Panc1 (cell line): ENCODE data around the gene ZNF107. TPM values are rescaled to one million over a fixed set of nuclear protein-coding genes. Genes with fewer than 3 reads are reported as not detected.

ENCODE experiments used
- ATAC-seq: fragments of 200-7000 bp; cut with Tn5 transposase; 2 replicates; pipeline ENCODE4 v1.9.1; 2020; ENCODE audit warnings: mild to moderate bottlenecking, moderate library complexity
- BruUV-seq: library from RNA; stranded (reverse); fragments of 400-500 nt; replicated peaks from 2 replicates; lab custom pipeline; 2021; lab: Mats Ljungman, UMichigan
- CTCF ChIA-PET: fragments of 300-600 bp; sonication (Branson Sonifier 250); formaldehyde crosslinking; loops from one replicate; lab custom pipeline; 2022; ENCODE audit warnings: antibody characterized with exemption; lab: Charles Lee
- POLR2A ChIA-PET: fragments of 300-600 bp; sonication (Branson Sonifier 250); formaldehyde crosslinking; loops from one replicate; lab custom pipeline; 2022; ENCODE audit warnings: antibody characterized with exemption; lab: Charles Lee
- DNase-seq: peaks from one replicate; pipeline ENCODE4 v3.0.0-alpha.2; 2010; ENCODE audit warnings: low read depth, low spot score
- H3K27ac ChIP-seq: 2 replicates; pipeline ENCODE4 v1.5.1; 2011; ENCODE audit warnings: mild to moderate bottlenecking, low read length, inconsistent platforms
- H3K27me3 ChIP-seq: fragments of 200-500 bp; sonication (Bioruptor generic); 2 replicates; pipeline ENCODE4 v1.6.0; 2014; ENCODE audit warnings: low read length, inconsistent platforms; ENCODE audit not compliant: control insufficient read depth, insufficient read depth
- H3K36me3 ChIP-seq: fragments of 200-500 bp; sonication (Bioruptor generic); 2 replicates; pipeline ENCODE4 v1.5.1; 2014; ENCODE audit warnings: inconsistent platforms, mild to moderate bottlenecking, low read length, moderate library complexity; ENCODE audit not compliant: control insufficient read depth, insufficient read depth
- H3K4me1 ChIP-seq: 2 replicates; pipeline ENCODE4 v1.5.1; 2011; ENCODE audit warnings: inconsistent platforms, mild to moderate bottlenecking, low read length, moderate library complexity; ENCODE audit not compliant: control insufficient read depth, insufficient read depth
- H3K4me3 ChIP-seq, 2 experiments: 2 replicates each; pipeline ENCODE4 v1.5.1; 2011 to 2012; ENCODE audit warnings: low read depth in 2 of 2, low read length in 2 of 2, mild to moderate bottlenecking in 2 of 2, inconsistent platforms in 1 of 2, moderate library complexity in 1 of 2
- H3K9me3 ChIP-seq: fragments of 200-500 bp; sonication (Bioruptor generic); 2 replicates; pipeline ENCODE4 v1.5.1; 2014; ENCODE audit warnings: low read depth, mild to moderate bottlenecking, inconsistent platforms, low read length, moderate library complexity; ENCODE audit not compliant: control insufficient read depth, insufficient read depth
- POLR2AphosphoS5 ChIP-seq: IDR thresholded peaks from 2 replicates; pipeline ENCODE4 v1.6.1; 2012; ENCODE audit warnings: mild to moderate bottlenecking, low read depth, low read length, moderate library complexity
- SIN3A ChIP-seq: IDR thresholded peaks from 2 replicates; pipeline ENCODE4 v1.6.1; 2012; ENCODE audit warnings: low read depth, mild to moderate bottlenecking, low read length, moderate library complexity, borderline replicate concordance; ENCODE audit not compliant: insufficient read depth
- TCF7L2 ChIP-seq: IDR thresholded peaks from 2 replicates; pipeline ENCODE4 v1.6.1; 2011; ENCODE audit warnings: mild to moderate bottlenecking, low read depth, low read length, inconsistent platforms
- in situ Hi-C: cut with HindIII; loops from 2 replicates; pipeline ENCODE4 v1.10.0; 2016; ENCODE audit warnings: low sequenced_read_pairs, low pct_unique_long_range_greater_than_20kb
- intact Hi-C: fragments of 100-400 bp; cut with micrococcal nuclease; formaldehyde crosslinking; loops from one replicate; pipeline ENCODE4 v1.10.0; 2022; ENCODE audit not compliant: unreplicated experiment
- total RNA-seq: library from RNA; stranded (reverse); gene quantifications from one replicate; pipeline ENCODE4 v1.2.1, GENCODE V29; 2021; ENCODE audit not compliant: unreplicated experiment
- TF ChIP-seq, protein P1 (sequence below): fragments of 450-650 bp; IDR thresholded peaks from 2 replicates; pipeline ENCODE4 v1.5.1; 2017; ENCODE audit warnings: mild to moderate bottlenecking
- TF ChIP-seq, protein P2 (sequence below), 2 experiments: IDR thresholded peaks; 2 replicates each; pipeline ENCODE4 v1.6.1; 2011 to 2012; ENCODE audit warnings: low read depth in 2 of 2, control low read depth in 1 of 2, low read length in 1 of 2, mild to moderate bottlenecking in 1 of 2, moderate library complexity in 1 of 2; ENCODE audit not compliant: insufficient read depth in 1 of 2

Gene ZNF107
- total RNA-seq, 1 experiment from 2014 or later = 11.1 TPM

DNA sequence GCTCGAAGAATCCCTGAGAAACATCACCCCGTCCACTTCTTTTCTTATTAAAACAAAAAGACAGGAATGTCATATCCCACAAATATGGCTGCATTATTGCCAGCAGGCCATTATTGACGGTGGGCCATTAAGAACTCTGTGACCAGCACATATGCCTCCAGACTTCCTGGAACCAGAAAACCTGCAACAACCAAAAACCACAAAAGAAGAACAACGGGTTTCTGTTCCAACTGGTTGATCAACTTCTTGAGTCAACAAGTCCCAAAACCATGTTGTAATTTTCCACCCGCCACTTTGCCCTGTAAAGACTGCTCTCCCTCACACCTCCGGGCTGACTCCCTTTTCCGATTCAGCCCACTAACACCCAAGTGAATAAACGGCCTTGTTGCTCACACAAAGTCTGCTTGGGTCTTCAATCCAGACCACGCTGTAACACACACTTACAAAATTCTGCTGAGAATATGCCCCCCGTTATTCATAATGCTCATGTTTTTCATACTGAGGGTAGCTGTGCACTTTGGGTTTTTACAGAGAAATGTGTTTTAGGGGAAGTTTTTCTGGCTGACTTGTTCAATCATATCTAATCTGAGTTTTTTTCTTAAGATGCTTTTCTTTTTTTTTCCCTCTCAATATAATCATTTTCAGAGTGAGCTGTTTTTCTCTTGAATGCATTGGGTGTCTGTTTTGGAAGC, 20.7 kb downstream of the ZNF107 start:
- intact Hi-C loops = no loop called here
- Histone ChIP-seq H3K4me3 (no peak overlapping the region), H3K9me3 (peaks cover 12% of the 10 kb centered on the region; the same call in 1 of the 2 replicates), H3K4me1 (no peaks in the 10 kb centered on the region), H3K36me3 (peaks cover 11% of the 10 kb centered on the region; the same call in 1 of the 2 replicates), H3K27me3 (no peaks in the 10 kb centered on the region), H3K27ac (no peak overlapping the region)
- DNase-seq (no peak), ATAC-seq (no peak)
- BruUV-seq = TSS peak; percentile 16
- TF ChIP-seq, protein P1, sequence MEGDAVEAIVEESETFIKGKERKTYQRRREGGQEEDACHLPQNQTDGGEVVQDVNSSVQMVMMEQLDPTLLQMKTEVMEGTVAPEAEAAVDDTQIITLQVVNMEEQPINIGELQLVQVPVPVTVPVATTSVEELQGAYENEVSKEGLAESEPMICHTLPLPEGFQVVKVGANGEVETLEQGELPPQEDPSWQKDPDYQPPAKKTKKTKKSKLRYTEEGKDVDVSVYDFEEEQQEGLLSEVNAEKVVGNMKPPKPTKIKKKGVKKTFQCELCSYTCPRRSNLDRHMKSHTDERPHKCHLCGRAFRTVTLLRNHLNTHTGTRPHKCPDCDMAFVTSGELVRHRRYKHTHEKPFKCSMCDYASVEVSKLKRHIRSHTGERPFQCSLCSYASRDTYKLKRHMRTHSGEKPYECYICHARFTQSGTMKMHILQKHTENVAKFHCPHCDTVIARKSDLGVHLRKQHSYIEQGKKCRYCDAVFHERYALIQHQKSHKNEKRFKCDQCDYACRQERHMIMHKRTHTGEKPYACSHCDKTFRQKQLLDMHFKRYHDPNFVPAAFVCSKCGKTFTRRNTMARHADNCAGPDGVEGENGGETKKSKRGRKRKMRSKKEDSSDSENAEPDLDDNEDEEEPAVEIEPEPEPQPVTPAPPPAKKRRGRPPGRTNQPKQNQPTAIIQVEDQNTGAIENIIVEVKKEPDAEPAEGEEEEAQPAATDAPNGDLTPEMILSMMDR = no peak
- TF ChIP-seq TCF7L2 (no peak), POLR2AphosphoS5 (no peak), SIN3A (no peak)
- TF ChIP-seq, protein P2, sequence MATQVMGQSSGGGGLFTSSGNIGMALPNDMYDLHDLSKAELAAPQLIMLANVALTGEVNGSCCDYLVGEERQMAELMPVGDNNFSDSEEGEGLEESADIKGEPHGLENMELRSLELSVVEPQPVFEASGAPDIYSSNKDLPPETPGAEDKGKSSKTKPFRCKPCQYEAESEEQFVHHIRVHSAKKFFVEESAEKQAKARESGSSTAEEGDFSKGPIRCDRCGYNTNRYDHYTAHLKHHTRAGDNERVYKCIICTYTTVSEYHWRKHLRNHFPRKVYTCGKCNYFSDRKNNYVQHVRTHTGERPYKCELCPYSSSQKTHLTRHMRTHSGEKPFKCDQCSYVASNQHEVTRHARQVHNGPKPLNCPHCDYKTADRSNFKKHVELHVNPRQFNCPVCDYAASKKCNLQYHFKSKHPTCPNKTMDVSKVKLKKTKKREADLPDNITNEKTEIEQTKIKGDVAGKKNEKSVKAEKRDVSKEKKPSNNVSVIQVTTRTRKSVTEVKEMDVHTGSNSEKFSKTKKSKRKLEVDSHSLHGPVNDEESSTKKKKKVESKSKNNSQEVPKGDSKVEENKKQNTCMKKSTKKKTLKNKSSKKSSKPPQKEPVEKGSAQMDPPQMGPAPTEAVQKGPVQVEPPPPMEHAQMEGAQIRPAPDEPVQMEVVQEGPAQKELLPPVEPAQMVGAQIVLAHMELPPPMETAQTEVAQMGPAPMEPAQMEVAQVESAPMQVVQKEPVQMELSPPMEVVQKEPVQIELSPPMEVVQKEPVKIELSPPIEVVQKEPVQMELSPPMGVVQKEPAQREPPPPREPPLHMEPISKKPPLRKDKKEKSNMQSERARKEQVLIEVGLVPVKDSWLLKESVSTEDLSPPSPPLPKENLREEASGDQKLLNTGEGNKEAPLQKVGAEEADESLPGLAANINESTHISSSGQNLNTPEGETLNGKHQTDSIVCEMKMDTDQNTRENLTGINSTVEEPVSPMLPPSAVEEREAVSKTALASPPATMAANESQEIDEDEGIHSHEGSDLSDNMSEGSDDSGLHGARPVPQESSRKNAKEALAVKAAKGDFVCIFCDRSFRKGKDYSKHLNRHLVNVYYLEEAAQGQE (IDR thresholded peaks at IDR 0.05; ENCODE audit: insufficient read depth in 1 of 2, low read depth in 2 of 2, low read length in 1 of 2) = no peak
- ChIA-PET CTCF (interaction anchor here (0.6 kb wide), 1 partner anchor 21 kb away, joined by 3 read pairs; no protein-coding TSS in a partner anchor), POLR2A (no interaction called here)
- in situ Hi-C loops = no loop called here

DNA sequence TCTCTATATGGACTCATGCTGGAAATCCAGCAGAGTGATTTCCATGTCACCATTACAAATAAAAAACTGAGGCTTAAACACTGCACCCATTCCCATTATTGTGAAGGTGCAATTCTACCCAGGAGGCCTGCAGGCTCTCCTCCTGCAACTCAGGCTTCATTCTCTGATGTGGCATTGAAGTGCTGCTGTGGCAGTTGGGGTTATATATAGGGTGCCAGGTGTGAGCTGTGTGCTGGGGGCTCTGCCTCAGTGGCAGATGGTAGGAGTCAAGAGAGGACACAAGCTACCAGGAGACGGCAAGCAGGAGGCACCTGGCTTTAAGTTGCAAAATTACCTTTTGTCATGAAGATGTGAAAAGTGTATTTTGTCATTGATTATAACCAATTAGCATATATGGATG, 21.3 kb downstream of the ZNF107 start:
- no TSS peak for BruUV-seq
- CTCF ChIA-PET = interaction anchor here (0.6 kb wide), 2 partner anchors 22 to 116 kb away, joined by 3 to 4 read pairs; no protein-coding TSS in a partner anchor

More for the DNA sequence above, 21.3 kb downstream of the ZNF107 start:
- intact Hi-C loops (no loop called here), in situ Hi-C loops (no loop called here)
- Histone ChIP-seq H3K4me3 (no peak overlapping the region), H3K27ac (no peak overlapping the region), H3K36me3 (peaks cover 15% of the 10 kb centered on the region; the same call in 1 of the 2 replicates), H3K9me3 (peaks cover 18% of the 10 kb centered on the region; the same call in 1 of the 2 replicates), H3K27me3 (no peaks in the 10 kb centered on the region), H3K4me1 (no peaks in the 10 kb centered on the region)
- ATAC-seq (no peak), DNase-seq (no peak)
- TF ChIP-seq, protein P2 (IDR thresholded peaks at IDR 0.05; ENCODE audit: insufficient read depth in 1 of 2, low read depth in 2 of 2, low read length in 1 of 2) = no peak
- TF ChIP-seq SIN3A (no peak), TCF7L2 (no peak), POLR2AphosphoS5 (no peak)
- TF ChIP-seq, protein P1 = no peak
- POLR2A ChIA-PET = no interaction called here
